ENCODE data around the gene BRAF.
"Not testable (repeated sequence)": the region's sequence is repeated elsewhere in the genome, so short reads cannot be mapped to it uniquely, and the experiment has no call there.

Gene BRAF

GRCh38 chr7:140915935-140916555 is 8.7 kb downstream of the BRAF start:
- no peak for TF ChIP-seq CTCF (IDR thresholded peaks at IDR 0.05; ENCODE audit: borderline replicate concordance, insufficient read depth, low read depth, low read length)
- H3K4me3 ChIP-seq (ENCODE audit: low read depth, low read length): no peak overlapping the region

DNA sequence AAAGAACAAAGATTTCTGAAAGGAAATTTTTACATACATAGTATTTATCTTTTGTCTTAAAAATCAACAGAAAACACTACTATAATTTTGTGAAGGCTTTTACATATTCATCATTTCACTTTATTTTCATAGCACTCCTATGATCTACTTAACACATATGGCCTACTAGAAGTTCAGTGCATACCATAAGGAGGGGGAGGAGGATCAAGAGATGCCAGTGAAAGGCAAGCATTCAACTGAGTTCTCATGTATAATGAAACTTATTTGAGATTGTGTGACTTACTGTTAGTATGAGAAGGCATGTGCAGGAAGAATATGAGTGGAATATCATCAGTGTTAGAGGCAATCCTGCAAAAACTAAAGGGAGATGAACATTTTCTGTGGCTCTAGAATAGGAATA is 10.6 kb downstream of the BRAF start:
- no peak for TF ChIP-seq CTCF (IDR thresholded peaks at IDR 0.05; ENCODE audit: borderline replicate concordance, insufficient read depth, low read depth, low read length)
- no peak overlapping the region for H3K4me3 ChIP-seq (ENCODE audit: low read depth, low read length)

- H3K4me3 ChIP-seq (ENCODE audit: low read depth, low read length): not testable (repeated sequence)
Observed at GRCh38 chr7:140913596-140913928, 11.2 kb downstream of the BRAF start.

GRCh38 chr7:140911746-140912145 is 13.0 kb downstream of the BRAF start:
- no peak for TF ChIP-seq CTCF (IDR thresholded peaks at IDR 0.05; ENCODE audit: borderline replicate concordance, insufficient read depth, low read depth, low read length)
- H3K4me3 ChIP-seq (ENCODE audit: low read depth, low read length): no peak overlapping the region

- TF ChIP-seq CTCF (IDR thresholded peaks at IDR 0.05; ENCODE audit: borderline replicate concordance, insufficient read depth, low read depth, low read length): no peak
- no peak overlapping the region for H3K4me3 ChIP-seq (ENCODE audit: low read depth, low read length)
Observed at GRCh38 chr7:140909476-140910161, 15.1 kb downstream of the BRAF start.

- TF ChIP-seq CTCF (IDR thresholded peaks at IDR 0.05; ENCODE audit: borderline replicate concordance, insufficient read depth, low read depth, low read length): no peak
- H3K4me3 ChIP-seq (ENCODE audit: low read depth, low read length): no peak overlapping the region
Observed at GRCh38 chr7:140908361-140908760, 16.4 kb downstream of the BRAF start.

GRCh38 chr7:140903741-140904480 is 20.8 kb downstream of the BRAF start:
- H3K4me3 ChIP-seq (ENCODE audit: low read depth, low read length): no peak overlapping the region

More at GRCh38 chr7:140903741-140904480, 20.8 kb downstream of the BRAF start:
- no peak for TF ChIP-seq CTCF (IDR thresholded peaks at IDR 0.05; ENCODE audit: borderline replicate concordance, insufficient read depth, low read depth, low read length)

Data from GM12875 (cell line).